Upper lobe of left lung (tissue), 6 donors: ENCODE data around the gene TEX19. TPM values are rescaled to one million over a fixed set of nuclear protein-coding genes. Genes with fewer than 3 reads are reported as not detected.

ENCODE experiments used
- ATAC-seq, 2 donors: fragments of 200-7000 bp; cut with Tn5 transposase; one replicate each; pipeline ENCODE4 v1.9.1; 2022; ENCODE audit warnings: mild to moderate bottlenecking in 2 of 2, moderate library complexity in 2 of 2; ENCODE audit not compliant: low FRiP score in 2 of 2
- DNase-seq, 2 donors: peaks; one replicate each; pipeline ENCODE4 v3.0.0-alpha.2; 2019 to 2020
- H3K27ac ChIP-seq, 4 donors: fragments of 200-600 bp; sonication (generic); one replicate each; pipeline ENCODE4 v1.5.1; 2016 to 2019
- H3K27me3 ChIP-seq, 4 donors: fragments of 200-600 bp; sonication (generic); one replicate each; pipeline ENCODE4 v1.5.1; 2017 to 2019
- H3K36me3 ChIP-seq, 4 donors: fragments of 200-600 bp; sonication (generic); one replicate each; pipeline ENCODE4 v1.5.1; 2016 to 2019
- H3K4me1 ChIP-seq, 4 donors: fragments of 200-600 bp; sonication (generic); one replicate each; pipeline ENCODE4 v1.5.1; 2018 to 2019
- H3K4me3 ChIP-seq, 4 donors: fragments of 200-600 bp; sonication (generic); one replicate each; pipeline ENCODE4 v1.5.1; 2017 to 2019; ENCODE audit warnings: mild to moderate bottlenecking in 2 of 4, moderate library complexity in 1 of 4
- H3K9me3 ChIP-seq, 4 donors: fragments of 200-600 bp; sonication (generic); one replicate each; pipeline ENCODE4 v1.5.1; 2018 to 2019
- CTCF ChIP-seq, 6 experiments: fragments of 450-650 bp in 4 of 6; fragments of 200-600 bp in 2 of 6; sonication (generic) in 2 of 6; IDR thresholded peaks; one replicate each; pipeline ENCODE4 v1.5.1; 2016 to 2019; ENCODE audit warnings: antibody characterized with exemption in 6 of 6
- EP300 ChIP-seq, 4 donors: sonication (generic); formaldehyde crosslinking; IDR thresholded peaks; one replicate each; pipeline ENCODE4 v1.5.1; 2017; ENCODE audit warnings: antibody characterized with exemption in 4 of 4, control low read depth in 2 of 4
- POLR2A ChIP-seq, 4 donors: fragments of 450-650 bp; IDR thresholded peaks; one replicate each; pipeline ENCODE4 v1.5.1; 2016 to 2017; ENCODE audit warnings: antibody characterized with exemption in 4 of 4, mild to moderate bottlenecking in 2 of 4
- POLR2AphosphoS5 ChIP-seq, 2 donors: sonication (generic); formaldehyde crosslinking; IDR thresholded peaks; one replicate each; pipeline ENCODE4 v1.5.1; 2017; ENCODE audit warnings: antibody characterized with exemption in 2 of 2
- WGBS, 2 donors: methylation state at CpG; one replicate each; pipeline ENCODE4 v1.1.5; 2017 to 2018; 5-methylcytosine and 5-hydroxymethylcytosine counted together
- total RNA-seq, 6 donors: library from RNA; depleted of rRNA in 4 of 6; stranded (reverse); fragments of >200 nt in 4 of 6; gene quantifications; one replicate each; pipeline versions ENCODE4 v1.1.0 to v1.2.1, GENCODE V29; 2016 to 2021
- donor health status: DM: no; HTN: no; CAD: no; lungs with moderate emphysema.
- donor health status: DM: no; HTN: yes; CAD: no; lungs with severe emphysema.

The TEX19 gene
- total RNA-seq, 6 donors from 2014 or later: not detected

GRCh38 chr17:82342361-82343079 lies 16.5 kb upstream of the TEX19 start:
- H3K4me3 ChIP-seq: no peak overlapping the region
- no peak for ATAC-seq
- TF ChIP-seq POLR2AphosphoS5 (IDR thresholded peaks at IDR 0.05): no peak
- TF ChIP-seq POLR2A (IDR thresholded peaks at IDR 0.05): no peak
- no peak for TF ChIP-seq CTCF (IDR thresholded peaks at IDR 0.05)
- TF ChIP-seq EP300 (IDR thresholded peaks at IDR 0.05): no peak
- H3K9me3 ChIP-seq: no peaks in the 10 kb centered on the region
- peak in 1 of 2 donors; percentile 57 for DNase-seq
- 72 to 85% methylated on average over 19 to 28 of the region's 28 CpGs for WGBS, 2 donors
- no peaks in the 10 kb centered on the region for H3K36me3 ChIP-seq
- no peaks in the 10 kb centered on the region for H3K27me3 ChIP-seq
- peaks cover 6 to 15% (median 10%) of the 10 kb centered on the region in 4 donors for H3K4me1 ChIP-seq
- H3K27ac ChIP-seq: no peak overlapping the region

GRCh38 chr17:82343560-82343959 lies 15.5 kb upstream of the TEX19 start:
- H3K36me3 ChIP-seq: no peaks in the 10 kb centered on the region
- H3K9me3 ChIP-seq: no peaks in the 10 kb centered on the region
- TF ChIP-seq CTCF (IDR thresholded peaks at IDR 0.05): no peak
- no peak for TF ChIP-seq EP300 (IDR thresholded peaks at IDR 0.05)
- no peak for TF ChIP-seq POLR2A (IDR thresholded peaks at IDR 0.05)
- no peak for TF ChIP-seq POLR2AphosphoS5 (IDR thresholded peaks at IDR 0.05)
- ATAC-seq: no peak
- no peaks in the 10 kb centered on the region for H3K27me3 ChIP-seq
- WGBS, 2 donors: 91 to 93% methylated on average over 5 of the region's 5 CpGs
- no peak overlapping the region for H3K27ac ChIP-seq
- H3K4me3 ChIP-seq: no peak overlapping the region
- H3K4me1 ChIP-seq: peaks cover 6 to 11% (median 10%) of the 10 kb centered on the region in 4 donors
- no peak for DNase-seq

GRCh38 chr17:82344175-82344907 lies 14.7 kb upstream of the TEX19 start:
- no peak for ATAC-seq
- Histone ChIP-seq H3K27ac (peak overlapping the region in 1 of 4 donors; percentile 5), H3K9me3 (no peaks in the 10 kb centered on the region), H3K27me3 (no peaks in the 10 kb centered on the region), H3K4me3 (no peak overlapping the region), H3K4me1 (peaks cover 3 to 4% (median 4%) of the 10 kb centered on the region in 4 donors), H3K36me3 (no peaks in the 10 kb centered on the region)
- 83 to 88% methylated on average over 12 to 22 of the region's 24 CpGs for WGBS, 2 donors
- no peak for TF ChIP-seq EP300 (IDR thresholded peaks at IDR 0.05)
- no peak for TF ChIP-seq CTCF (IDR thresholded peaks at IDR 0.05)
- no peak for TF ChIP-seq POLR2AphosphoS5 (IDR thresholded peaks at IDR 0.05)
- no peak for TF ChIP-seq POLR2A (IDR thresholded peaks at IDR 0.05)
- DNase-seq: peak in 1 of 2 donors; percentile 65

- Histone ChIP-seq H3K4me3 (no peak overlapping the region), H3K27me3 (no peaks in the 10 kb centered on the region), H3K4me1 (no peaks in the 10 kb centered on the region), H3K27ac (no peak overlapping the region), H3K9me3 (no peaks in the 10 kb centered on the region), H3K36me3 (no peaks in the 10 kb centered on the region)
- no peak for TF ChIP-seq POLR2AphosphoS5 (IDR thresholded peaks at IDR 0.05)
- no peak for TF ChIP-seq POLR2A (IDR thresholded peaks at IDR 0.05)
- no peak for TF ChIP-seq CTCF (IDR thresholded peaks at IDR 0.05)
- no peak for TF ChIP-seq EP300 (IDR thresholded peaks at IDR 0.05)
- peak in 1 of 2 donors; percentile 72 for DNase-seq
- 79 to 88% methylated on average over 23 to 42 of the region's 42 CpGs for WGBS, 2 donors
- no peak for ATAC-seq
Observed at GRCh38 chr17:82345151-82345976, 13.7 kb upstream of the TEX19 start.
